HepG2 (cell line): Measurements from ENCODE around the gene WNT9A. TPM values are rescaled to one million over a fixed set of nuclear protein-coding genes. Genes with fewer than 3 reads are reported as not detected.

Experiments
- KLF13 ChIP-seq: sonication (generic); formaldehyde crosslinking; IDR thresholded peaks from 2 replicates; pipeline ENCODE4 v1.4.0; 2020; ENCODE audit warnings: mild to moderate bottlenecking, missing genetic modification reagents
- PATZ1 ChIP-seq: sonication (generic); formaldehyde crosslinking; IDR thresholded peaks from 2 replicates; pipeline ENCODE4 v1.4.0; 2020; ENCODE audit warnings: missing genetic modification reagents
- PHF8 ChIP-seq: sonication (generic); formaldehyde crosslinking; IDR thresholded peaks from 2 replicates; pipeline ENCODE4 v1.5.0; 2020; ENCODE audit warnings: missing genetic modification reagents
- REPIN1 ChIP-seq: sonication (generic); formaldehyde crosslinking; IDR thresholded peaks from 2 replicates; pipeline ENCODE4 v1.8.0; 2022; ENCODE audit warnings: missing genetic modification reagents, low read depth, mild to moderate bottlenecking, borderline replicate concordance
- SP4 ChIP-seq: sonication (generic); formaldehyde crosslinking; IDR thresholded peaks from 2 replicates; pipeline ENCODE4 v1.8.1; 2023; ENCODE audit warnings: mild to moderate bottlenecking, missing genetic modification reagents
- THAP11 ChIP-seq: IDR thresholded peaks from 2 replicates; pipeline ENCODE4 v1.6.1; 2016; ENCODE audit warnings: missing biosample characterization, missing genetic modification reagents
- XRCC5 ChIP-seq: fragments of 200-400 bp; formaldehyde crosslinking; optimal IDR thresholded peaks from 2 replicates; pipeline ENCODE3; 2017; ENCODE audit warnings: mild to moderate bottlenecking, low read length
- ZFP91 ChIP-seq: sonication (generic); formaldehyde crosslinking; IDR thresholded peaks from 2 replicates; pipeline ENCODE4 v1.9.0; 2022; ENCODE audit warnings: missing genetic modification reagents, mild to moderate bottlenecking, borderline replicate concordance
- ZFX ChIP-seq: sonication (generic); formaldehyde crosslinking; IDR thresholded peaks from 2 replicates; pipeline ENCODE4 v1.4.0; 2020; ENCODE audit warnings: mild to moderate bottlenecking, low read depth, missing genetic modification reagents, moderate library complexity
- ZGPAT ChIP-seq: IDR thresholded peaks from 2 replicates; pipeline ENCODE4 v1.6.1; 2016; ENCODE audit warnings: mild to moderate bottlenecking
- ZNF318 ChIP-seq: sonication (generic); formaldehyde crosslinking; IDR thresholded peaks from 2 replicates; pipeline ENCODE4 v1.4.0; 2020; ENCODE audit warnings: mild to moderate bottlenecking, missing genetic modification reagents
- ZNF350 ChIP-seq: sonication (generic); formaldehyde crosslinking; IDR thresholded peaks from 2 replicates; pipeline ENCODE4 v1.4.0; 2020; ENCODE audit warnings: mild to moderate bottlenecking, low read depth, missing genetic modification reagents, borderline replicate concordance
- polyA plus RNA-seq, 8 experiments: library from polyadenylated mRNA; depleted of rRNA in 3 of 8; stranded (reverse) in 7 of 8; unstranded in 1 of 8; fragments of >200 nt; fragmentation: Illumina TruSeq in 4 of 8; extraction: Trizol in 4 of 8; gene quantifications; 2 replicates each; pipeline versions ENCODE4 v1.2.1 to v1.2.3, GENCODE V29; 2011 to 2016; ENCODE audit warnings: low read depth in 4 of 8, missing spikeins in 1 of 8, mixed read lengths in 1 of 8; ENCODE audit not compliant: insufficient read depth in 1 of 8
- total RNA-seq, 5 experiments: library from RNA; depleted of rRNA; stranded (reverse); fragments of >200 nt; fragmentation: Illumina TruSeq; extraction: Trizol; gene quantifications; 2 replicates each; pipeline ENCODE4 v1.2.3, GENCODE V29; 2016; ENCODE audit warnings: low read depth in 1 of 5

WNT9A gene
- total and polyA plus RNA-seq, 2 of the 13 experiments (the other 11 are each of a cell fraction or from before 2014, with no cell fraction given): 0.04 TPM; not detected in 1

GRCh38 chr1:227895828-227896685, 51.7 kb downstream of the WNT9A start (continued):
- TF ChIP-seq PATZ1 (CRISPR knock-in tag) (peak; percentile 35; the same call in 1 of the 2 replicates), ZGPAT (CRISPR knock-in tag) (no peak), REPIN1 (CRISPR knock-in tag) (0 out of 2 replicates have a peak, but pooled peaks have one; percentile 39), ZNF318 (no peak), KLF13 (CRISPR knock-in tag) (no peak), ZFX (peak; percentile 82), THAP11 (CRISPR knock-in tag) (no peak), PHF8 (peak; percentile 61), XRCC5 (peak; percentile 25), SP4 (no peak), ZNF350 (CRISPR knock-in tag) (peak; percentile 33; the same call in 1 of the 2 replicates), ZFP91 (CRISPR knock-in tag) (peak; percentile 61; the same call in 1 of the 2 replicates)
